ENCODE results near the gene AKNAD1.

The AKNAD1 gene

DNA sequence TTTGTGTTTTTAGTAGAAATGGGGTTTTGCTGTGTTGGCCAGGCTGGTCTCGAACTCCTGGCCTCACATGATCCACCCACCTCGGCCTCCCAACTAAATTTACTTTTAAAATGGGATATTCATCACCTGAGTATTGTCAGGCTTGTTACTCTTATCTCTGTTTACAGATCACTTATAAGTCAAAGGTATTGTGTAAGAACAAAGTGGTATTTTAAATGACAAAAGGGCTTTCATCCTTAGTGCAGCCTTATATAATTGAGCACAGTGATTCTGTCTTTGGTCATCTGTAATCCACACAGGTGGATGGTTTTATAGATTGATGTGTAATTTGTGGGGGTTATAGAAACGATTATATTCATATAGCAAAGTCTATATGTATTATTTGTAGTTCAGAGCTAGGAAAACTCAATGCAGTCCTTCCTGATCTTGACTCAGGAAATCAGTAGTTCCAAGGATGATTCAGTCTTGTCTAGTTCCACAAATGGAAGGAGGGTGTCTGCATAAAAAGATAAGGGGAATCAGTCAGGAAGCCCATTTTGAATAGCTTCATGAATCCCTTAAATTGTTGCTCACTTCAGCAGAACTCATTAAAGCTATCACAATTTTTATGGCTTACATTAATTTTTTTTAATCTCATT is 75.8 kb downstream of the AKNAD1 start:
- no peak for DNase-seq (ENCODE audit: low spot score)

DNA sequence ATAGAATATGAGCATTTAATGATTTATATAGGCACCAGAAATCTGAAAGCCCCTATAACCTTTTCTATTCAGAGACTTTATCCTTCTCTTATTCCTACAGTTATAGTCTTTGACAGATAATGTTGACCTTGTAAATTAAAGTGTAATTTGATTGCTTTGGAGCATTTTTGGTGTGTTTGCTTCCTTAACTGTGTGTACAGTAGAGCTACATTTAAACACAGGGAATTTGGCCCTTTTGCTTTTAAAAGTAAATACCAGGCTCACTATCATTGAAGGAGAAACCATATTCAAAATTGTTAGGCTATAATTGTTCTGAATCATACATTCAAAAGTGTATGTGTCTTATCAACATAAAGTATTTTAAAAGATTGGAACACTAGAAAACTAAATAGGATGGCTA is 77.4 kb downstream of the AKNAD1 start:
- DNase-seq (ENCODE audit: low spot score): no peak

DNA sequence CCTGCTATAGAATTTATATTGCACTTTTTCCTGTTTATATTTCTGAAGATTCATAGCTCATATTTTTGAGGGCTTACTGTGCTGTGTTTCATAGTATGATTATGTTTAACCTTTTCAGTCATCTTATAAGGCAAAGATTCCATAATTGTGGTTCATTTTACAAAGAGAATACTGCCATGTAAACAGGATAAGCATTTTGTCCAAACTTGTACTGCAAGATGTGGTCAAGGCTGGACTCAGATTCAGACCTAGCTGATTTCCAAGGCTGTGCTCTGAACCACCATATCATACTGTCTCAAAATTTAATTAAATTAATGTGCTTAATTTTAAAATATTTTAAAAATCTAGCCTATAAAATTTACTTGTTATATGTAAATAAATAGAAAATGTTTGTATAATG is 79.1 kb downstream of the AKNAD1 start:
- no peak for DNase-seq (ENCODE audit: low spot score)

DNA sequence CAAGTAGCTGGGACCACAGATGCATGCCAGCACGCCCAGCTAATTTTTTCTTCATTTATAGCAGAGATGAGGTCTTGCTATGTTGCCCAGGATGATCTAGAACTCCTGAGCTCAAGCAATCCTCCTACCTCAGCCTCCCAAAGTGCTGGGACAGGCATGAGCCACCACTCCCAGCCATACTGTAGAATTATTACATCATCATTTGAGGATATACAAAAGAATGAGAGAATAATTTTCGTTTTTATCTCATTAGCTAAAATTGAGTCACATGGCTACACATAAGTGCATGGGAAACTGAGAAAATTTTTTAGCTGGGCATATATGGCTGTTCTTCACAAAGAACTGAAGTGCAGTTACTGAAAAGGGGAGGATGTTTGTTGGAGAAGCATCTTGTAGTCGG is 89.2 kb downstream of the AKNAD1 start:
- no peak for DNase-seq (ENCODE audit: low spot score)

DNA sequence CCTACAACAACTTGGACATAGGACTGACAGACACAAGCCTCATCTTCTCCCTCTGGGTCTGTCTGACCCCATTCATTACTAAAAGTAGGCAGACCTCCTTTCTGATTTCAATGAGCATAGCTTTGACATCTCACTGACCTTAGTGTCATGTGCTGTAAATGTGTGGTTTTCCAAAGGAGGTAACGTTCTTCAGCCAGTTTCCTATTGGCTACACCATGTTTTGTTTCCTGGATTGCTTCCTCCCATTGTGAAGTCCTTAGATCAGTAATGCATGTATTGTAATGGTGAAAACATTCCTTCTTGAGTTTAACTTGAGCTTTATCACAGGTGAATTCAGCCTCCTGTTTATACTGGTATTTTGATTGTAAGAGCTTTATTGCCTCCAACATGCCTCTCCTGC is 89.8 kb downstream of the AKNAD1 start:
- no peak for DNase-seq (ENCODE audit: low spot score)
